H1 (cell line): Measurements from ENCODE around the gene MYO15A. TPM values are rescaled to one million over a fixed set of nuclear protein-coding genes. Genes with fewer than 3 reads are reported as not detected.
"Not testable (repeated sequence)": the region's sequence is repeated elsewhere in the genome, so short reads cannot be mapped to it uniquely, and the experiment has no call there.

Experiments used
- CTCF ChIA-PET: fragments of 300-600 bp; sonication (Branson Sonifier 250); formaldehyde crosslinking; loops from one replicate; lab custom pipeline; 2021; ENCODE audit not compliant: partially characterized antibody; lab: Charles Lee
- POLR2A ChIA-PET: fragments of 300-600 bp; sonication (Branson Sonifier 250); formaldehyde crosslinking; loops from one replicate; lab custom pipeline; 2021; ENCODE audit warnings: inconsistent platforms; ENCODE audit not compliant: partially characterized antibody; lab: Charles Lee
- DNase-seq, 2 experiments: peaks; one replicate each; pipeline versions ENCODE4 v3.0.0 to v3.0.0-alpha.2; 2010 to 2022; ENCODE audit warnings: low spot score in 2 of 2, low read depth in 1 of 2, mixed read lengths in 1 of 2
- FAIRE-seq: peaks from 2 replicates; lab custom pipeline; 2011; peaks lifted over from hg19 to GRCh38; lab: Jason Lieb, UNC
- H2AFZ ChIP-seq: 2 replicates; pipeline ENCODE4 v1.8.1; 2012; ENCODE audit warnings: low read length, inconsistent platforms
- H2AK5ac ChIP-seq: 2 replicates; pipeline ENCODE4 v1.6.1; 2013; ENCODE audit warnings: low read depth, low read length
- H2BK120ac ChIP-seq: replicated peaks from 2 replicates; pipeline ENCODE3; 2013; ENCODE audit warnings: low read depth, low read length, inconsistent platforms
- H2BK12ac ChIP-seq: 2 replicates; pipeline ENCODE4 v1.6.1; 2013; ENCODE audit warnings: low read depth, low read length
- H2BK15ac ChIP-seq: 2 replicates; pipeline ENCODE4 v1.6.1; 2013; ENCODE audit warnings: low read length
- H2BK20ac ChIP-seq: 2 replicates; pipeline ENCODE4 v1.6.1; 2013; ENCODE audit warnings: low read length
- H2BK5ac ChIP-seq: 2 replicates; pipeline ENCODE4 v1.6.1; 2013; ENCODE audit warnings: low read depth, low read length
- H3K14ac ChIP-seq: 2 replicates; pipeline ENCODE4 v1.6.1; 2013; ENCODE audit warnings: inconsistent platforms; ENCODE audit not compliant: insufficient read length
- H3K18ac ChIP-seq: 2 replicates; pipeline ENCODE4 v1.6.1; 2013; ENCODE audit warnings: low read length; ENCODE audit errors: extremely low read depth
- H3K23ac ChIP-seq: 2 replicates; pipeline ENCODE4 v1.6.1; 2013; ENCODE audit warnings: inconsistent platforms; ENCODE audit not compliant: insufficient read length
- H3K23me2 ChIP-seq: 2 replicates; pipeline ENCODE4 v1.6.1; 2013; ENCODE audit warnings: low read depth, low read length
- H3K27ac ChIP-seq: 2 replicates; pipeline ENCODE4 v1.6.1; 2011; ENCODE audit warnings: low read depth, low read length, inconsistent platforms
- H3K27me3 ChIP-seq, 4 experiments: replicated peaks in 1 of 4; 1 replicate in 1 of 4; 2 replicates in 3 of 4; pipeline versions ENCODE4 v1.6.1 to v1.8.1; 2011 to 2013; ENCODE audit warnings: low read length in 3 of 4, mild to moderate bottlenecking in 3 of 4, inconsistent platforms in 2 of 4, mixed read lengths in 2 of 4, moderate library complexity in 1 of 4; ENCODE audit not compliant: control insufficient read depth in 3 of 4, insufficient read depth in 3 of 4; ENCODE audit errors: extremely low read depth in 1 of 4
- H3K36me3 ChIP-seq, 4 experiments: 2 replicates each; pipeline versions ENCODE4 v1.6.1 to v1.8.1; 2011 to 2013; ENCODE audit warnings: mild to moderate bottlenecking in 4 of 4, low read length in 3 of 4, moderate library complexity in 2 of 4, control low read depth in 1 of 4, inconsistent platforms in 1 of 4; ENCODE audit not compliant: insufficient read depth in 4 of 4, control insufficient read depth in 2 of 4
- H3K4ac ChIP-seq: replicated peaks from 2 replicates; pipeline ENCODE3; 2013; ENCODE audit warnings: low read length, low read depth, mixed read lengths, inconsistent platforms; ENCODE audit not compliant: insufficient read length
- H3K4me1 ChIP-seq, 4 experiments: replicated peaks in 1 of 4; 1 replicate in 1 of 4; 2 replicates in 3 of 4; pipeline versions ENCODE4 v1.6.1 to v1.8.1; 2011 to 2013; ENCODE audit warnings: low read length in 3 of 4, inconsistent platforms in 2 of 4, mixed read lengths in 1 of 4; ENCODE audit not compliant: insufficient read depth in 4 of 4, control insufficient read depth in 3 of 4
- H3K4me2 ChIP-seq, 2 experiments: 2 replicates each; pipeline versions ENCODE4 v1.6.1 to v1.8.1; 2011 to 2013; ENCODE audit warnings: low read depth in 2 of 2, low read length in 2 of 2, control low read depth in 1 of 2, inconsistent platforms in 1 of 2, mild to moderate bottlenecking in 1 of 2; ENCODE audit not compliant: insufficient read depth in 1 of 2
- H3K4me3 ChIP-seq, 4 experiments: fragments of 200-600, 300-600 bp in 1 of 4; sonication (generic), shearing (Covaris generic), sonication (Bioruptor Twin) in 1 of 4; 2 replicates each; pipeline versions ENCODE4 v1.5.1 to v1.8.1; 2011 to 2016; ENCODE audit warnings: low read length in 4 of 4, low read depth in 3 of 4, control low read depth in 2 of 4, inconsistent platforms in 2 of 4, mild to moderate bottlenecking in 2 of 4, mixed read lengths in 1 of 4, moderate library complexity in 1 of 4; ENCODE audit not compliant: insufficient read depth in 2 of 4; ENCODE audit errors: extremely low read depth in 1 of 4
- H3K56ac ChIP-seq: replicated peaks from 2 replicates; pipeline ENCODE3; 2013; ENCODE audit warnings: low read depth, mild to moderate bottlenecking, mixed read lengths, low read length, inconsistent platforms; ENCODE audit not compliant: insufficient read length
- H3K79me1 ChIP-seq: 2 replicates; pipeline ENCODE4 v1.6.1; 2013; ENCODE audit warnings: low read depth, low read length, control low read depth
- H3K79me2 ChIP-seq, 2 experiments: 2 replicates each; pipeline versions ENCODE4 v1.6.1 to v1.8.1; 2012 to 2013; ENCODE audit warnings: low read length in 2 of 2, mild to moderate bottlenecking in 2 of 2, inconsistent platforms in 1 of 2; ENCODE audit not compliant: insufficient read depth in 2 of 2, control insufficient read depth in 1 of 2
- H3K9ac ChIP-seq, 4 experiments: replicated peaks in 1 of 4; 1 replicate in 1 of 4; 2 replicates in 3 of 4; pipeline versions ENCODE4 v1.6.1 to v1.8.1; 2011 to 2013; ENCODE audit warnings: low read depth in 3 of 4, low read length in 3 of 4, control low read depth in 2 of 4, mild to moderate bottlenecking in 2 of 4, moderate library complexity in 2 of 4, inconsistent platforms in 1 of 4; ENCODE audit errors: extremely low read depth in 1 of 4
- H3K9me3 ChIP-seq, 2 experiments: 2 replicates each; pipeline versions ENCODE4 v1.6.1 to v1.8.1; 2012 to 2013; ENCODE audit warnings: mild to moderate bottlenecking in 2 of 2, moderate library complexity in 2 of 2, control low read depth in 1 of 2, inconsistent platforms in 1 of 2, low read depth in 1 of 2, low read length in 1 of 2, mixed read lengths in 1 of 2; ENCODE audit not compliant: insufficient read depth in 2 of 2
- H4K20me1 ChIP-seq, 2 experiments: replicated peaks in 1 of 2; 2 replicates each; pipeline versions ENCODE3 to v1.8.1; 2011 to 2013; ENCODE audit warnings: inconsistent platforms in 2 of 2, low read length in 2 of 2, mild to moderate bottlenecking in 1 of 2; ENCODE audit not compliant: insufficient read depth in 2 of 2, control insufficient read depth in 1 of 2
- H4K5ac ChIP-seq: 2 replicates; pipeline ENCODE4 v1.6.1; 2013; ENCODE audit warnings: low read length, low read depth, mixed read lengths, inconsistent platforms; ENCODE audit not compliant: insufficient read length
- H4K8ac ChIP-seq: 2 replicates; pipeline ENCODE4 v1.8.0; 2013; ENCODE audit warnings: mild to moderate bottlenecking, moderate library complexity, low read length, inconsistent platforms; ENCODE audit not compliant: insufficient read depth; ENCODE audit errors: extremely low read depth
- H4K91ac ChIP-seq: replicated peaks from 2 replicates; pipeline ENCODE3; 2013; ENCODE audit warnings: low read length, mixed read lengths, inconsistent platforms; ENCODE audit not compliant: insufficient read length
- WGBS, 2 experiments: shearing (Covaris generic) in 1 of 2; methylation state at CpG; one replicate each; pipeline versions ENCODE4 v1.1.6 to v1.1.7; 2013 to 2015; ENCODE audit warnings: low lambda C conversion rate in 2 of 2, mixed read lengths in 2 of 2, inconsistent platforms in 1 of 2, low coverage in 1 of 2, missing lambda C conversion rate in 1 of 2; ENCODE audit not compliant: insufficient replicate concordance in 2 of 2, insufficient coverage in 1 of 2, insufficient read length in 1 of 2; ENCODE audit errors: extremely low coverage in 1 of 2, missing lambda C conversion rate in 1 of 2; 5-methylcytosine and 5-hydroxymethylcytosine counted together
- polyA plus RNA-seq, 7 experiments: library from polyadenylated mRNA; depleted of rRNA in 3 of 7; stranded (reverse) in 5 of 7; unstranded in 2 of 7; fragments of >200 nt in 5 of 7; fragments of 200-250 nt in 2 of 7; gene quantifications; 1 replicate in 5 of 7; 2 replicates in 1 of 7; 4 replicates in 1 of 7; pipeline versions ENCODE4 v1.2.1 to v1.2.3, GENCODE V29; 2011 to 2013; ENCODE audit warnings: missing spikeins in 2 of 7, mixed read lengths in 2 of 7
- total RNA-seq: library from RNA; stranded (reverse); fragmentation: NEBNext Ultra II Directional; extraction: Animal tissue kit (Norgen Biotek cat#: 25700); gene quantifications from 2 replicates; pipeline ENCODE4 v1.2.1, GENCODE V29; 2021

The MYO15A gene
- total and polyA plus RNA-seq, 2 of the 8 experiments (the other 6 are each of a cell fraction or from before 2014, with no cell fraction given): 1.6 to 4.2 TPM

- H3K27me3 ChIP-seq, H4K5ac ChIP-seq, H2BK5ac ChIP-seq, H3K23me2 ChIP-seq, H3K14ac ChIP-seq, H2BK12ac ChIP-seq, H3K18ac ChIP-seq, H3K27ac ChIP-seq, H3K23ac ChIP-seq, H3K4me2 ChIP-seq, H3K4ac ChIP-seq, H2AK5ac ChIP-seq, H4K8ac ChIP-seq, H3K79me1 ChIP-seq, H2BK20ac ChIP-seq, H3K56ac ChIP-seq, FAIRE-seq, H2BK15ac ChIP-seq, H3K9me3 ChIP-seq, H2AFZ ChIP-seq, H3K79me2 ChIP-seq, H4K91ac ChIP-seq, H4K20me1 ChIP-seq, H3K4me1 ChIP-seq, H3K9ac ChIP-seq, H3K36me3 ChIP-seq, H2BK120ac ChIP-seq, H3K4me3 ChIP-seq, DNase-seq: not testable (repeated sequence)
- 91% methylated on average over 11 of the region's 11 CpGs; no CpG with 5 or more reads in 1 of the 2 experiments for WGBS, 2 experiments
- POLR2A ChIA-PET: interaction anchor here (1.0 to 2.0 kb wide), 5 partner anchors 26 to 115 kb away, joined by 3 to 8 read pairs (median 5); partner anchors contain the start of genes ALKBH5 and MIEF2
- CTCF ChIA-PET: interaction anchor here (0.6 to 11.4 kb wide), 23 partner anchors 8 to 106 kb away, joined by 3 to 76 read pairs (median 6); partner anchors contain the start of genes LLGL1 and TOP3A
These were observed 108.3 kb downstream of the MYO15A start for GRCh38 chr17:18216906-18217305.
